GM18498 (cell line): ENCODE data around the gene TLDC2.
"Not testable (repeated sequence)": the region's sequence is repeated elsewhere in the genome, so short reads cannot be mapped to it uniquely, and the experiment has no call there.

ENCODE experiments used
- ATAC-seq: cut with Tn5 transposase; IDR thresholded peaks from one replicate; pipeline ENCODE4 v1.9.1; 2021; ENCODE audit warnings: mild to moderate bottlenecking, moderate library complexity; ENCODE audit not compliant: unreplicated experiment

The TLDC2 gene

GRCh38 chr20:36904690-36905089 is 28.8 kb downstream of the TLDC2 start:
- ATAC-seq, result no peak

DNA sequence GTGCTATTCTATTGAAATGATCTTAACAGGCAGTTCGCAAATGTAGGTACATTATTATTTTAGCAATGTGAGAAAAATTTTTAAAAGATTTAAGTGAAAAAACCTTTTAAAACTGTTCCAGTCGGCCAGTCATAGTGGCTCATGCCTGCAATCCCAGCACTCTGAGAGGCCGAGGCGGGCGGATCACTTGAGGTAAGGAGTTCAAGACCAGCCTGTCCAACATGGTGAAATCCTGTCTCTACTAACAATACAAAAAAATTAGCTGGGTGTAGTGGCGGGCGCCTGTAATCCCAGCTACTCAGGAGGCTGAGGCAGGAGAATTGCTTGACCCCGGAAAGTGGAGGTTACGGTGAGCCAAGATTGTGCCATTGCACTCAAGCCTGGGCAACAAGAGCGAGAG is 29.6 kb downstream of the TLDC2 start:
- not testable (repeated sequence) for ATAC-seq

GRCh38 chr20:36906086-36906485 is 30.1 kb downstream of the TLDC2 start:
- ATAC-seq, result not testable (repeated sequence)

- no peak for ATAC-seq
Measured at GRCh38 chr20:36908603-36909002, 32.7 kb downstream of the TLDC2 start.

GRCh38 chr20:36916199-36916598 is 40.3 kb downstream of the TLDC2 start:
- ATAC-seq, result no peak

- ATAC-seq, result no peak
Measured at GRCh38 chr20:36917240-36917639, 41.3 kb downstream of the TLDC2 start.

DNA sequence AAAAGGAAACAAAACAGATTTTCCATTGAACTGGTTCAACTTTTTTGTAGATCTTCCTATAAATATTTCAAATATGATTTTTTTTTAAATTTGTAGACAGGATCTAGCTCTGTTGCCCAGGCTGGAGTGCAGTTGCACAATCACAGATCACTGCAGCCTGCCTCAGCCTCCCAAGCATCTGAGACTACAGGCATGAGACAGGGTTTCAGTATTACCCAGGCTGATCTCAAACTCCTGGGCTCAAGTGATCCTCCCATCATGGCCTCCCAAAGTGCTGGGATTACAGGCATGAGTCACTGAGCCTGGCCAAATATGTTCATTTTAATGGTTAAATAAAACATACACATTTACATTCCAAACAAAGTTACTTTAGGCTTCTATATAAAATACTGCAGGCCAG is 42.0 kb downstream of the TLDC2 start:
- ATAC-seq, result no peak

DNA sequence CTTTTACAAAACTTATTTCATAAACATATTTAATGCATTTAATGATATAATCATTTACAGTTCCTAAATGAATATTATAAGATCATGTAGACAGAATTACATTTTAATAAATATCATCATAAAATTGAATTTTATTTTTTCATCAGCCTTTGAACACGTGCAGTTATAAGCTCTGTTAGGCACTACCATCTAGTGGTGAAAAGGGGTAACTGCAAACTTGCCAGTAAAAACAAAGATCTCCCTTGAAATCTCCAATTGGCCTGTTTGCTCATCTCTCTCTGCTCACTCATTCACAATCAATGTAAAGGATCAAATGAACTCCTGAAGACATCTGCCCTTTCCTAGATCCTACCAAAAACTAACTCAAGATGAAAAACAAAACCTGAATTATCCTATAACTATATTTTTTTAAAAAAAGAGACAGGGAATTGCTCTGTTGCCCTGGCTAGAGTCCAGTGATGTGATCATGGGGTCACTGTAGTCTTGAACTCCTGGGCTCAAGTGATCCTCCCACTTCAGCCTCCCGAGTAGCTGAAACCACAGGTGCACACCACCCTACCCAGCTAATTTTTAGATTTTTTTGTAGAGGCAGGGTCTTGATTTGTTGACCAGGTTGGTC is 43.9 kb downstream of the TLDC2 start:
- ATAC-seq, result no peak

DNA sequence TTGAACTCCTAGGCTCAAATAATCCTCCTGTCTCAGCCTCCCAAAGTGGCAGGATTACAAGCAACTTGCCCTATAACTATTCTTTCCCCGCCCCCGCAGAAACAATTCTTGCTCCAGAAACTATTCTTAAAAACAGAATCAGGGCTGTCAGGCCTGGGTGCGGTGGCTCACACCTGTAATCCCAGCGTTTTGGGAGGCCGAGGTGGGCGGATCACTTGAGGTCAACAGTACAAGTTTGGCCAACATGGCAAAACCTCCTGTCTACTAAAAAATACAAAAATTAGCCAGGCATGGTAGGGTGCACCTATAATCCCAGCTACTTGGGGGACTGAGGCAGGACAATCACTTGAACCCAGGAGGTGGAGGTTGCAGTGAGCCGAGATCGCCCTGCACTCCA is 44.4 kb downstream of the TLDC2 start:
- no peak for ATAC-seq

DNA sequence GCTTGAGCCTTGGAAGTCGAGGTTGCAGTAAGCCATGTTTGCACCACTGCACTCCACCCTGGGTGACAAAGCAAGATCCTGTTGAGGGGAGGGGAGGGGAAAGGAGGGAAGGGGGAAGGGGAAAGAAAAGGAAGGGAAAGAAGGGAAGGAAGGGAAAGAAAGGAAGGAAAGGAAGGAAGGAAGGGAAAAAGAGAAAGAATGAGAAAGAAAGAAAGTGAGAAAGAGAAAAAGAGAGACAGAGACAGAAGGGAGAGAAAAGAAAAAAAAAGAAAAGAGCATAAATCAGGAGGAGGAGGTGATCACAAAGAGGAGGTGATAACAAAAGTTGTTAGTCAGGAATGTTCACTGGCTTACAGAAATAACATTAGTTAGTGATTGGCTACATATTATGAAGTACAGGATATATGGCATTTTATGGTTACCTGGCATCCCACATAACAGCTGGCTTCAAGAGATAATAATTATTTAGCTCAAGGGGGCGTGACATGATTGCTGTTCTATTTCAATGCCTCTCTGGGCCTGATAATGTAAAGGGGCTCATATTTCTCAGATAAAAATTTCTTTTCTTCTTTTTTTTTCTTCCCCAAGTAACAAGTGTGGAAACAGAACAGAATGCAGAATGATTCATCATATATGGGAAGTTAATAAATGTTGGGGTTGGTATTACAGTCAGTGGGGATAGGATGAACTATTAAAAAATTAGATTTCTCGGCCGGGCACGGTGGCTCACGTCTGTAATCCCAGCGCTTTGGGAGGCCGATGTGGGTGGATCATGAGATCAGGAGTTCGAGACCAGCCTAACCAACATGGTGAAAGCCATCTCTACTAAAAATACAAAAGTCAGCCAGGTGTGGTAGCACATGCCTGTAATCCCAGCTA is 48.5 kb downstream of the TLDC2 start:
- no peak for ATAC-seq

- ATAC-seq, result no peak
Measured at GRCh38 chr20:36925234-36925633, 49.3 kb downstream of the TLDC2 start.

- ATAC-seq, result no peak
Measured at GRCh38 chr20:36926653-36927200, 50.8 kb downstream of the TLDC2 start.

DNA sequence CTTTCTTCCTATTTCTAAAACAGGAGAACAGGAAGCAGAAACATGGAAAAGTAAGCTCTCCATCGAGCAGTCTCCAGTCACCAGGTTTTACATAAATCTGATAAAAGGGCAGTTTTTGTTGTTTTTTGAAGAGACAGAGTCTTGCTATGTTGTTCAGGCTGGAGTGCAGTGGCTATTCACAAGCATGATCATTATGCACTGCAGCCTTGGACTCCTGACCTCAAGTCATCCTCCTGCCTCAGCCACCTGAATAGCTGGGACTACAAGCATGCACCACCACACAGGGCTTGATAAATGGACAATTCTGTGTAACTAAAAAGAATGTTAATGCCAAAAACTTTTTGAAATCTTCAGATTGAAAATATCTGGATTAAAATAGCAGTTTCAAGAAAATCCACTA is 51.8 kb downstream of the TLDC2 start:
- no peak for ATAC-seq

GRCh38 chr20:36929290-36929689 is 53.4 kb downstream of the TLDC2 start:
- no peak for ATAC-seq

- ATAC-seq, result no peak
Measured at GRCh38 chr20:36929691-36930090, 53.8 kb downstream of the TLDC2 start.

- not testable (repeated sequence) for ATAC-seq
Measured at GRCh38 chr20:36932067-36932466, 56.1 kb downstream of the TLDC2 start.

DNA sequence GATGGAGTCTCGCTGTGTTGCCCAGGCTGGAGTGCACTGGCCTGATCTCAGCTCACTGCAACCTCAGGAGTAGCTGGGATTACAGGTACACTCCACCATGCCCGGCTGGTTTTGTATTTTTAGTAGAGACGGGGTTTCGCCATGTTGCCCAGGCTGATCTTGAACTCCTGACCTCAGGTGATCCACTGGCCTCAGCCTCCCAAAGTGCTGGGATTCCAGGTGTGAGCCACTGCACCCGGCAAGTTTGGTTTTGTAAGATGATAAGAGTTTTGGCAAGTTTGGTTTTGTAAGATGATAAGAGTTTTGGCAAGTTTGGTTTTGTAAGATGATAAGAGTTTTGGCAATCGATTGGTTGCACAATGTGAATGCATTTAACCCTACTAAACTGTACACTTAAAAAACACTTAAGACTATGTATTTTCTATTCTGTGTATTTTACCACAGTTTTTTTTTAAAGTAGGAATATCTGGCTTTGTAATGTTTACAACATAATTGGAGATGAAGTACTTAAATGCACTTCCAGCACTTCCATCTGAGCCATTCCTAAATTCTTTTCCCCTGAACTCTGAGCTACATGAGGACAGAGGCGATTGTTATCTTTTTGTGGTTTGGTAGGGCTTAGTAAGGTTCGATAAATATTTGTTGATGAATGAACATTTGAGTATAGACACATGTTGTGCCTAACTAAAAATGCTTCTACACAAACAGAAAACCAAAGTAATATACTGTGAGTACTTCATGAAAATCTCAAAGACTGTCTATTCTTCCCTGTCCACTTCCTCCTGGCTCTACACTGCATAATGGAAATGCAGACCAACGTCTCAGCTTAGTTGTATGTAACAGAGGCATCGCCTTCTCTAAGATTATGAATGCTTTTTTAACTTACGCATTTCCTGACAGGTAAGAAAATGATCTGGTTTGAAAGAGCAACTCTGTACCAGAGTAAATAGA is 56.8 kb downstream of the TLDC2 start:
- no peak for ATAC-seq

GRCh38 chr20:36933571-36933970 is 57.6 kb downstream of the TLDC2 start:
- ATAC-seq, result not testable (repeated sequence)

GRCh38 chr20:36936341-36936740 is 60.4 kb downstream of the TLDC2 start:
- ATAC-seq, result no peak

DNA sequence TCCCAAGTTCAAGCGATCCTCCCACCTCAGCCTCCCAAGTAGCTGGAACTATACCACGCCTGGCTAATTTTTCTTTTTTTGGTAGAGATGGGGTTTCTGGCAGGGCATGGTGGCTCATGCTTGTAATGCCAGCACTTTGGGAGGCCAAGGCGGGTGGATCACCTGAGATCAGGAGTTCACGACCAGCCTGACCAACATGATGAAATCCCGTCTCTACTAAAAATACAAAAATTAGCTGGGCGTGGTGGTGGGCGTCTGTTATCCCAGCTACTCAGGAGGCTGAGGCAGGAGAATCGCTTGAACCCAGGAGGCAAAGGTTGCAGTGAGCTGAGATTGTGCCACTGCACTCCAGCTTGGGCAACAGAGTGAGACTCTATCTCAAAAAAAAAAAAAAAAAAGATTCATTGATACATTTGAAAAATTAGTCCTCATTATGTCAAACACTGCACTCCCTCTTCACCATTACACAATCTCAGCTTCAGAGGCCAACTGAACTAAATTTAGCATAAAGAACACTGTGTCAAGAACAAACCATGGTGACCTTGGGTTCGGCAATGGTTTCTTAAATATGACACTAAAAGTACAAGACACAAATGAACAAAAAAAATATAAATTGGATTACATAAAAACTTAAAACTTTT is 60.9 kb downstream of the TLDC2 start:
- ATAC-seq, result not testable (repeated sequence)

DNA sequence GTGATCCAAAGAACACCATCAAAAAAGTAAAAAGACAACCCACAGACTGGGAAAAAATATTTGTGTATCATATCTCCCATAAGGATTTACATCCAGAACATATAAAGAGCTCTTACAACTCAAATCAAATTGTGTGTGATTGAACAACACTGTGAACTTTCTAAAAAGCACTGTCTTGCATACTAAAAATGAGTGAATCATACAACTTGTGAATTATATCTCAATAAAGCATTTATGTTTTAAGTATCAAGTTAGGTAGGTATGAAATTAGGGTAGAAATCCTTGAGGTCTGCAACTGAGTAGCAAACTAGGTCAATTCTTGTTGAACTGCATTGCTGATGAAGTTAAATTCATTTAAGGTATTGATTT is 61.4 kb downstream of the TLDC2 start:
- no peak for ATAC-seq
